GM21381 (cell line): ENCODE measurements around the gene SSH3.
"Not testable (repeated sequence)": the region's sequence is repeated elsewhere in the genome, so short reads cannot be mapped to it uniquely, and the experiment has no call there.

Source experiments
- ATAC-seq: cut with Tn5 transposase; IDR thresholded peaks from one replicate; pipeline ENCODE4 v1.9.1; 2021; ENCODE audit warnings: mild to moderate bottlenecking, moderate library complexity; ENCODE audit not compliant: unreplicated experiment

The SSH3 gene

GRCh38 chr11:67310246-67311050, 7.1 kb downstream of the SSH3 start:
- no peak for ATAC-seq

DNA sequence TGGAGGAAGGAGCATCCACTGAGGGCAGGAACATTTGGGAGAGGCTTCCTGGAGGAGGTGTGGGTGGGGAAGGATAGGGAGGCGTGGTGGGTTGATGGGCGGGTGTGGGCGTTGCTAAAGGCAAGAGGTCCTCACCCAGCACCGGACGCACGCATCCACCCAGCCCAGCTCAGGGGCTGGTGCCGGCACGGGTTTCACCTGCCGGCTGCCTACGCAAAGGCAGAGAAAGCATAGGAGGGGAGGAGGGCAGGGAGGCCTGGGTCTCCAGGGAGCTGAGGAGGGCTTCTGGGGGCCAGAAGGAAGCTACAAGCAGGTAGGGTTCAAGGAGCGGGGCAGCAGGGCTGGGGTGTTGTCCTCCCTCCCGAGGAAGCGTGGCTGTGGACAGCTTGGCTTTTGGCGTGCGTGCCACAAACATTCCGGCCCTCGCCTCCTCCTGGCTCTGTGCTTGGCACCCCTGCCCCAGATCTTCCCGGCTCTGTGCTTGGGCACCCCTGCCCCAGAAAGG, 7.8 kb downstream of the SSH3 start:
- ATAC-seq, result no peak

DNA sequence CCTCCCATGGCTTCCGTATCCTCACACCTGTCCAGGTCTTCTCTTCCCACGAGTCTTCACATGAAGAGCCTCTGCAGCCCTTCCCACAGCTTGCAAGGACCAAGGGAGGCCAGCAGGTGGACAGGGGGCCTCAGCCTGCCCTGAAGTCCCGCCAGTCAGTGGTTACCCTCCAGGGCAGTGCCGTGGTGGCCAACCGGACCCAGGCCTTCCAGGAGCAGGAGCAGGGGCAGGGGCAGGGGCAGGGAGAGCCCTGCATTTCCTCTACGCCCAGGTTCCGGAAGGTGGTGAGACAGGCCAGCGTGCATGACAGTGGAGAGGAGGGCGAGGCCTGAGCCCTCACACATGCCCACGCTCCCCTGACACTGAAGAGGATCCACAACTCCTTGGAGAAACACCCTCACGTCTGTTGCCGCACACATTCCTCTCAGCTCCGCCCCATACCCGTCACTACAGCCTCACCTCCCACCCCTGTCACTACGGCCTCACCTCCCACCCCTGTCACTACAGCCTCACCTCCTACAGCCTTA, 8.3 kb downstream of the SSH3 start:
- no peak for ATAC-seq

DNA sequence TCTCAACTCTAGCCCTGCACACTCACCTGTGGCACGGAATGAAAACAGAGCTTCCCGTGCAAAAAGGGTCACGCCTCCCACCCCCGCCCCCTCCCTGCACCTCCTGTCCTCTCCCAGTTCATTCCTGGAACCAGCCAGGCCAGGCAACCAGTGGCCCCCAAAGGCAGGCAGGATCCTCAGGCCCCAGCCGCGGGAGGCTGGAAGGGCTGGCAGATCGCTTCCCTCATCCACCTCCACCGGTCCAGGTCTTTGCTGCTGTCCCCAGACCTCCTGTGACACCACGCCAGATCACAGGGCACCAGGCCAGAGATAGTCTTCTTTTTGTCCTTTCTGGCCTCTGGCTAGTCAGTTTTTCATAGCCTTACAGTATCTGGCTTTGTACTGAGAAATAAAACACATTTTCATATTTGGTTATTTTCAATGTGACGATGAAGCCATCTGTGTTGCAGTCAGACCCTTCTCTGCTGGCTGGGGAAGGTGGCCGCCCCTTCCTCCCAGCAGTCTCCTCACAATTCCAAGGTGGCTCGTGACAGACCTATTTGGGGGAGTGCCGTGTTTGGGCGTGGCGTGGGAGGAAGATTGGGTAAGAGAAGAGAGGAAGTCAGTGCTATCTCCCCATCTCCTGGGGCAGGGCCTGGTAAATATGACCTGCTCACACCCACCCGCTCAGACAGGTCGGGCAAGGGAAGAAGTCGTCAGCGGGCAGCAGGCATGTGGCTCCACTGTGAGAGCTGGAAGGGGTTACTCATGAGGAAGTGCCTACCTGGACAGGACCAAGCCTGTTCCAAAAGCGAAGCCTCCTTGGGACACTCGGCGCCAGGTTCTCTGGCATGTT, 9.1 kb downstream of the SSH3 start:
- ATAC-seq, result no peak

GRCh38 chr11:67313125-67313890, 10.0 kb downstream of the SSH3 start:
- no peak for ATAC-seq

GRCh38 chr11:67314218-67314617, 10.9 kb downstream of the SSH3 start:
- ATAC-seq, result no peak

DNA sequence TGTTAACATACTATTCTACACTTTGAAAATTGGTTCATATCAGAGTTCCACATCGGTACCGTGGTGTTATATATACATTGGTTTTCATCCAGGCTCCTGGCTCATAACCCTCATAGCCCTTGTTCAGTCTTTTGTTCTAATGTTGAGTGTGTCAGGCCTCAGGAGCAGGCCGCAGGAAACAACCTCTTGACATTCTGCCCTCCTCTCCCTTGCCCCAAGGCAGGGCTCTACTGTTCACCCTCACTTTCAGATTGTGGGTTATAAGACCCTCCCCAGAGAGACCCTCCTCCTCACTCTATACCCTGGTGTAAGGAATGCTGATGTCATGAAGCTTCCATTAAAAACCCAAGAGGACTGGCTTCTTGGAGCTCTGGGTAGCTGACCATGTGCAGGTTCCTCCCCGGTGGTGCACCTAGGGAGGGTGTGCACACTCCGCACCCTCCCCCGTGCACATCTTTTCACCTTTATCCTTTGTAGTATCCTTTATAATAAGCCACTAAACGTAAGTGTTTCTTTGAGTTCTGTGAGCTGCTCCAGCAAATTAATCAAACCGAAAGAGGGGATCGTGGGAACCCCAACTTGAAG, 12.1 kb downstream of the SSH3 start:
- ATAC-seq, result no peak

GRCh38 chr11:67316882-67317204, 13.5 kb downstream of the SSH3 start:
- ATAC-seq, result no peak

DNA sequence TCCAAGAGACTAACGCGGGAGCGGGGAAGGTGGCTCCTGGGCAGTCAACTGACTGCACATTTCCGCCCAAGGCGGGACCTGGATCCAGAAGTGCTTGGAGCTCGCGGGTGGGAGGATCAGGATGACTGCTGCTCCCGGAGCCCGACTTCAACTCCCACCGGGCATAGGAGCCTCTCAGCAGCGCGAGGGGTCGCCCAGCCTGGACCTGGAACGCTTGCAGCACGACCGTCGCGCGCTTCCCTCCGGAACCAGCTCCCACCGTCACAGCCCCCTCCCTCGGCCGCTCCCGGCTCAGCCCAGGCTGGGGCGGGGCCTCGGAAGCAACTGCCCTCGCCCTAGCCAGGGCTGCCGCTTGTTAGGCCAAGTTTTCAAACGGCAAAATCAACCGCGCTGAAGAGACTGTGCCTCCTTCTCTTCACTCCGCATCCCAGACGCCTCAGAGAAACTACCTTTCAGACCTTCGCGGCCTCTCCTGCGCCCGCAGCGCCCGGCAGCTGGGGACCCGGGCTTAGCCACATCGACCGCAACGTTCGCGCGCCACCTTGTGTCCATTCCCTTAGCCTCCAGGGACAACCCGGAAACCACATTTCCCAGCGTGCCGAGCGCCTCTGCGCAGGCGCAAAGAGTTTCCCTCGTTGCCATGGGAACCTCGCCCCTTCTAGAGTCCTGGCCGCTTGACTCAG, 14.0 kb downstream of the SSH3 start:
- peak; percentile 80 for ATAC-seq

DNA sequence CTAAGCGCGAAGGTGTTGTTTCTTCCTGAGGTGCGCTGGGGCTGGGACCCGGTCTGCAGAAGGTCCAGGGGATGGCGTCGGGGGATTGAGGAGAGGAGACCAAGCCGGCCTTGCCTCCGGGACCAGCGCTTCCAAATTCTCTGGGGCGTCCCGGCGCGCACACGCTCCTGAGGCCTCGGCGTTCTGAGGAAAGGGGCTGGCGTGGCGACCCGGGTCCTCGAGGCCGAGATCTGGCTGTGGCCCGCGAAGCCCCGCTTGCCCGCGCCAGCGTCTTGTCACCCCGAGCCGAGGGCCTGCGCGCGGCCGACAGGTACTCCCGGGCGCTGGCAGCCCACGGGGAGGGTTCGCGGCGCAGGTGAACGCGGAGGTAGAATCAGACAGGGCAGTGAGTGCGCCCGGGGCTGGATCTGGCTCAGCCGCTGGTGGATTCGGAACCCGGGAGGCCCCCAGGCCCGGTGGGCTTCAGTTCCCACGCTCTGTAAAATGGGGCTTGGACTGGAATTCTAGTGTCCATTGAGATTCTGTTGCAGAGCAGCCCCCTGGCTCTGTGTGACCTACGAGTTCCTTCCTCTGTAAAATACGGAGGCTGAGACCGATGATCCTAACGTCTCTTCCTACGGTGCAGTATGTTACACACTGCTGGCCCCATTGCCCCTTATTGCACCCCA, 14.7 kb downstream of the SSH3 start:
- peak; percentile 9 for ATAC-seq

- ATAC-seq, result not testable (repeated sequence)
These were observed 15.5 kb downstream of the SSH3 start for GRCh38 chr11:67318876-67319275.

GRCh38 chr11:67320011-67320410, 16.7 kb downstream of the SSH3 start:
- no peak for ATAC-seq

DNA sequence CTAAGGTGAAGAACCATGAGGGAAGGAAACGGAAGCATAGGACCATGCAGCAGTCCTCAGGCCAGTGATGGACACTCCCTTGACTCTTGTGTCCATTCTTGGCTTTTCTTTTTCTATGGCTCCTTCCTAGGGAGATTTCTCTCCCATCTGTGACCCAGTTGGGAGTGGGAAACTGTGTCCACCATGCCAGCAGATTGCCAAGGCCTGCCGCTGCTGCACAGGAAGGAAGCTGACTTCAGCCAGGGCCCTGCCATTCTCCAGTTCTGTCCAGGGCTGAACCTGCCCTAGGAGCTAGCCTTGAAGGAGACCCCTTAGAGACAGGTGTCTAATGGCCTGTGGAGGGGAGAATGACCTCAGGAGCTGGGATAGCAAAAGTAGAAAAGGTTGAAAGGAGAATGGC, 17.4 kb downstream of the SSH3 start:
- ATAC-seq, result no peak

GRCh38 chr11:67321313-67321871, 18.1 kb downstream of the SSH3 start:
- no peak for ATAC-seq

- ATAC-seq, result no peak
These were observed 18.7 kb downstream of the SSH3 start for GRCh38 chr11:67322049-67322448.

DNA sequence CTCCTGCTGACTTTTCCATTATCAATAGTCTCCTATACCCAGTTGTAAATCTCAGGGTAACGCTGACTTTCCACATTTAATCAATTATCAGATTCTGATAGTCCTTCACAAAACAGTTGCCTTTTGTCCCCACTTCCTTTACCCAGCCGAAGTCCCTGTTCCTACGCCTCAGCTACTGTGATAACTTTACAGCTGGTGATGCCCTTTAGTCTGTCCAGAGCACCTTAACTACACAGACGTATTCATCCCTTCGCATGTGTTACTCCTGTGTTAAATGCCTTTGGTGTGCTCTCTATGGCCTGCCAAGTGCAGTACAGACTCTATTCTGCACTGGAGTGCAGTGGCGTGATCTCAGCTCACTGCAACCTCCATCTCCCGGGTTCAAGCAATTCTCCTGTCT, 20.2 kb downstream of the SSH3 start:
- no peak for ATAC-seq

DNA sequence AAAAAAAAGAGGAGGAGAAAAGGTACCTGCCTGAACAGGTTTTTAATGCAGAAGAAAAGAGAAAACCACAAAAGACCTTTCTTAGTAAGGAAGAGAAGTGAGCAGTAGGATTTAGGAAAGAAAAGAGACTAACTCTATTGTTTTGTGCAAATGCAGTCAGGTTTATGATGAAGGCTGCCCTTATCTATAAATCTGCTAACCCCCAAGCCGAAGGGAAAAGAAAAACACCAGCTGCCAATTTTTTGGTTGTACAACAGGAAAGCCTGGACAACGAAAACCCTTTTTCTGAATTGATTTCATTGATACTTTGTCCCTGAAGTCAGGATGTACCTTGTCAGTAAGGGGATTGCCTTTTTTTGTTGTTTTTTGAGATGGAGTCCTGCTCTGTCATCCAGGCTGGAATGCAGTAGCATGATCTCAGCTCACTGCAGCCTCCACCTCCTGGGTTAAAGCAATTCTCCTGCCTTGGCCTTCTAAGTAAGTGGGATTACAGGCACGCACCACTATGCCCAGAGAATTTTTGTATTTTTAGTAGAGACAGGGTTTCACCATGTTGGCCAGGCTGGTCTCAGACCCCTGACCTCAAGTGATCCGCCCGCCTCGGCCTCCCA, 28.9 kb downstream of the SSH3 start:
- no peak for ATAC-seq

- ATAC-seq, result no peak
These were observed 33.9 kb downstream of the SSH3 start for GRCh38 chr11:67337257-67337656.

DNA sequence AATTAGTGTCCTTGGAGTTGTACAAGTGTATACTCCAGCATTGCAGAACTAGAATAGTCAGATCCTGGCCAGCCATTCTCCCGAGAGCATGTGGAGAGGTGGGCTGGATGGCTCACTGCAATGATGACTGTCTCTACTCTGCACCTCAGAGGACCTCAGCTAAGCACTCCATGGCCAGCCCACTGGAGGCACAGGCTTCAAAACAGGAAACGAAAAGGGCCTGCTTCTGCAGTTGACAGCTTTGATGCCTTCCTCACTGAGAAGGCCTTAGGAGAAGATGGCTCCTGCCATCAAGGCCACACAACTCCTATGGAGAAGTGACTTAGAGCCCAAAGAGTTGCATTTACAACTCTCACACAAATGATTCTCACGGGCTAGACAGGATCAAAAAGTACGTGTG, 40.9 kb downstream of the SSH3 start:
- ATAC-seq, result no peak
